Fibroblast of mammary gland (primary cell): ENCODE measurements around the gene UBXN4.
"Not testable (repeated sequence)": the region's sequence is repeated elsewhere in the genome, so short reads cannot be mapped to it uniquely, and the experiment has no call there.

Experiments
- DNase-seq: peaks from one replicate; pipeline ENCODE4 v3.0.0-alpha.2; 2010; ENCODE audit warnings: low read depth
- H3K4me3 ChIP-seq: 2 replicates; pipeline ENCODE4 v1.5.1; 2011; ENCODE audit warnings: low read depth, mild to moderate bottlenecking, low read length, moderate library complexity; ENCODE audit not compliant: control insufficient read depth
- CTCF ChIP-seq: conservative IDR thresholded peaks from 2 replicates; pipeline ENCODE4 v1.5.1; 2011; ENCODE audit warnings: low read depth, low read length, inconsistent platforms; ENCODE audit not compliant: control insufficient read depth, insufficient read depth

Gene UBXN4

GRCh38 chr2:135709992-135710391, 31.7 kb upstream of the UBXN4 start:
- DNase-seq = peak; percentile 48
- peak; percentile 89 for TF ChIP-seq CTCF
- no peak overlapping the region for H3K4me3 ChIP-seq

GRCh38 chr2:135715086-135715485, 26.6 kb upstream of the UBXN4 start:
- not testable (repeated sequence) for DNase-seq

GRCh38 chr2:135728064-135728743, 13.5 kb upstream of the UBXN4 start:
- DNase-seq = no peak
- H3K4me3 ChIP-seq = no peak overlapping the region
- TF ChIP-seq CTCF = no peak

More at GRCh38 chr2:135715086-135715485, 26.6 kb upstream of the UBXN4 start:
- H3K4me3 ChIP-seq = not testable (repeated sequence)

- no peak for TF ChIP-seq CTCF
- no peak overlapping the region for H3K4me3 ChIP-seq
- no peak for DNase-seq
Measured at GRCh38 chr2:135732561-135732960, 9.1 kb upstream of the UBXN4 start.

GRCh38 chr2:135733045-135733444, 8.6 kb upstream of the UBXN4 start:
- TF ChIP-seq CTCF = no peak
- H3K4me3 ChIP-seq = no peak overlapping the region
- no peak for DNase-seq

GRCh38 chr2:135736546-135736945, 5.1 kb upstream of the UBXN4 start:
- no peak overlapping the region for H3K4me3 ChIP-seq
- DNase-seq = no peak
- TF ChIP-seq CTCF = no peak

GRCh38 chr2:135740206-135740605, 1.4 kb upstream of the UBXN4 start:
- TF ChIP-seq CTCF = no peak
- DNase-seq = no peak
- no peak overlapping the region for H3K4me3 ChIP-seq
